GM10847 (cell line): ENCODE results near the gene RGS6.

Experiments used
- POLR2A ChIP-seq: IDR thresholded peaks from 2 replicates; pipeline ENCODE4 v1.6.1; 2011; ENCODE audit not compliant: insufficient read length; ENCODE audit errors: extremely low read depth

Gene RGS6

GRCh38 chr14:71932229-71932981 is at the start of gene RGS6:
TSS of gene RGS6 (plus strand) at chr14:71932429.
- TF ChIP-seq POLR2A: no peak

- TF ChIP-seq POLR2A: no peak
These were observed 49.1 kb upstream of the RGS6 start for GRCh38 chr14:71883094-71883493.

- TF ChIP-seq POLR2A: no peak
These were observed 46.9 kb upstream of the RGS6 start for GRCh38 chr14:71885301-71885700.

GRCh38 chr14:71890541-71890940 is 41.7 kb upstream of the RGS6 start:
- TF ChIP-seq POLR2A: no peak

GRCh38 chr14:71891185-71891584 is 41.0 kb upstream of the RGS6 start:
- no peak for TF ChIP-seq POLR2A

- no peak for TF ChIP-seq POLR2A
These were observed 40.3 kb upstream of the RGS6 start for GRCh38 chr14:71891970-71892369.

- no peak for TF ChIP-seq POLR2A
These were observed 27.2 kb upstream of the RGS6 start for GRCh38 chr14:71905031-71905430.

- no peak for TF ChIP-seq POLR2A
These were observed 26.4 kb upstream of the RGS6 start for GRCh38 chr14:71905860-71906259.

- TF ChIP-seq POLR2A: no peak
These were observed 24.3 kb upstream of the RGS6 start for GRCh38 chr14:71907793-71908515.

GRCh38 chr14:71911669-71912068 is 20.6 kb upstream of the RGS6 start:
- no peak for TF ChIP-seq POLR2A

- TF ChIP-seq POLR2A: no peak
These were observed 18.9 kb upstream of the RGS6 start for GRCh38 chr14:71913342-71913741.

- TF ChIP-seq POLR2A: no peak
These were observed 13.3 kb upstream of the RGS6 start for GRCh38 chr14:71918955-71919354.

GRCh38 chr14:71923513-71923912 is 8.7 kb upstream of the RGS6 start:
- TF ChIP-seq POLR2A: no peak

GRCh38 chr14:71931492-71932228 is 569 bp upstream of the RGS6 start:
- no peak for TF ChIP-seq POLR2A

GRCh38 chr14:71933001-71933587 is 865 bp downstream of the RGS6 start:
- no peak for TF ChIP-seq POLR2A
